GM13976 (cell line): ENCODE results near the gene MIPOL1.
"Not testable (repeated sequence)": the region's sequence is repeated elsewhere in the genome, so short reads cannot be mapped to it uniquely, and the experiment has no call there.

ENCODE experiments used
- DNase-seq: peaks from one replicate; pipeline ENCODE4 v3.0.0; 2012; ENCODE audit warnings: low spot score
- in situ Hi-C: fragments of 300-500 bp; cut with MboI; formaldehyde crosslinking; loops from one replicate; pipeline ENCODE4 v1.12.0; 2022; ENCODE audit warnings: low sequenced_read_pairs, mixed read lengths, inconsistent platforms; ENCODE audit not compliant: unreplicated experiment
- TF ChIP-seq, protein P1 (sequence below): IDR thresholded peaks from 2 replicates; pipeline ENCODE4 v1.5.1; 2012; ENCODE audit warnings: borderline replicate concordance, mild to moderate bottlenecking; ENCODE audit not compliant: insufficient read depth; ENCODE audit errors: extremely low read depth, missing control alignments, control extremely low read depth

The MIPOL1 gene

DNA sequence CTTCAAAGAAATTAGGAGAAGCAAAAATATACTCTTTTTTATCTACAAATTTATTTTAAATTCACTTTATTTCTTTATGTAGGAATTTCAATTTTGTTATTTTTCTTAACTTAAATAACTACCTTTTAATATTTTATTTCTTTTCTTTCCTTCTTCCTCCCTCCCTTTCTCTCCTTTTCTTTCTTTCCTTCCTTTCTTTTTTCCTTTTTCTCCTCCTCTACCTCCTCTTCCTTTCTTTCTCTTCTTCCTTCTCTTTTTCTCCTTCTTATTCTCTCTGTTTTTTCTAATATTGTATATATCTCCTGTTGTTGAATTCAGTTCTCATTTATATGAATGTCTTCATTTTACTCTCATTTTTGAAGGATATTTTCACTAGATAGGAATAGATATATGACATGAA, 127.6 kb downstream of the MIPOL1 start:
- in situ Hi-C loops, result no loop called here
- no peak for DNase-seq
- TF ChIP-seq, protein P1, sequence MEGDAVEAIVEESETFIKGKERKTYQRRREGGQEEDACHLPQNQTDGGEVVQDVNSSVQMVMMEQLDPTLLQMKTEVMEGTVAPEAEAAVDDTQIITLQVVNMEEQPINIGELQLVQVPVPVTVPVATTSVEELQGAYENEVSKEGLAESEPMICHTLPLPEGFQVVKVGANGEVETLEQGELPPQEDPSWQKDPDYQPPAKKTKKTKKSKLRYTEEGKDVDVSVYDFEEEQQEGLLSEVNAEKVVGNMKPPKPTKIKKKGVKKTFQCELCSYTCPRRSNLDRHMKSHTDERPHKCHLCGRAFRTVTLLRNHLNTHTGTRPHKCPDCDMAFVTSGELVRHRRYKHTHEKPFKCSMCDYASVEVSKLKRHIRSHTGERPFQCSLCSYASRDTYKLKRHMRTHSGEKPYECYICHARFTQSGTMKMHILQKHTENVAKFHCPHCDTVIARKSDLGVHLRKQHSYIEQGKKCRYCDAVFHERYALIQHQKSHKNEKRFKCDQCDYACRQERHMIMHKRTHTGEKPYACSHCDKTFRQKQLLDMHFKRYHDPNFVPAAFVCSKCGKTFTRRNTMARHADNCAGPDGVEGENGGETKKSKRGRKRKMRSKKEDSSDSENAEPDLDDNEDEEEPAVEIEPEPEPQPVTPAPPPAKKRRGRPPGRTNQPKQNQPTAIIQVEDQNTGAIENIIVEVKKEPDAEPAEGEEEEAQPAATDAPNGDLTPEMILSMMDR, result no peak

DNA sequence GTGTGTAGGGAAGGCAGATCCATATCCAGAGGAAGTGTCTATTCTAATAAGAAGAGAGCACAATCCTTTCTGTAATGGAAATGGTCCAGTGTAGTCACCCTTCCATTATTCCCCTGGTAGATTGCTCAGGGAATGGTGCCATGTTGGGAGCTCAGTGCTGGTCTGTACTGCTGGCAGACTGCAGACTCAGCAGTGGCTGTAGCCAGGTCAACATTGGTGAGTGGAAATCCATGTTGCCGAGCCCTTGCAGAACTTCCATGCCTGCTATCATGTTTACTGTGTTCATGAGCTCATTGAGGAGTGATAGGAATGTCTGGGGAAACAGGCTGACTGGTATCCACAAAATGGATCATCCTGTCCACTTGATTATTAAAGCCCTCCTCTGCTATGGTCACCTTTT, 128.7 kb downstream of the MIPOL1 start:
- in situ Hi-C loops, result no loop called here
- no peak for DNase-seq
- TF ChIP-seq, protein P1, result no peak

DNA sequence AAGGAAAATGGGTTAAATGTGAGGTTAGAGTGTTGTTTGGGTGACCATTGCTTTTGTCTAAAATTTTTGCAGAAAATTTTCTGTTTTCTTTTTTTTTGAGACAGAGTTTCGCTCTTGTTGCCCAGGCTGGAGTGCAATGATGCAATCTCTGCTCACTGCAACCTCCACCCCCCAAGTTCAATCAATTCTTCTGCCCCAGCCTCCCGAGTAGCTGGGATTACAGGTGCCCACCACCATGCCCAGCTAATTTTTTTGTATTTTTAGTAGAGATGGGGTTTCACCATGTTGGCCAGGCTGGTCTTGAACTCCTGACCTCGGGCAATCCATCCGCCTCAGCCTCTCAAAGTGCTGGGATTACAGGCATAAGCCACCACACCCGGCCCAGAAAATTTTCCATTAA, 130.2 kb downstream of the MIPOL1 start:
- DNase-seq, in situ Hi-C loops: not testable (repeated sequence)

DNA sequence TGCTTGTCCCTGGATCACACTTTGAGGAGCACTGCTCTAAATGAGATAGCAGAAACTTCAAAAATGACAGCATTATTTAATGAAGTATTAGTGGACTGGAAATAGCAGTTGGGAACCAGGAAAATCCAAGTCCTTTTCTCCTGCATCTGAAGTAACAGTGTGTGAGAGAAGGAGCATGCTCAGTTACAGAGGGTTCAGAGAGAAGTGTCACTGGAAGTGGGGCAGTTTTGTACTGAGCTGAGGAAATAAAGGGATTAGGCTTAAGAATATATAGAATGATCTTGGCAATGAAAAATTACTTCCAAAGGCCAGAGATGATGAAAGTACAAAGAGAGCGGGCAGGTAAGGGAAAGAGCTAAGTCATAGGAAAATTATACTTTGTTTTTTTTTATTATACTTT, 130.9 kb downstream of the MIPOL1 start:
- no peak for DNase-seq
- TF ChIP-seq, protein P1, result no peak
- in situ Hi-C loops, result no loop called here

DNA sequence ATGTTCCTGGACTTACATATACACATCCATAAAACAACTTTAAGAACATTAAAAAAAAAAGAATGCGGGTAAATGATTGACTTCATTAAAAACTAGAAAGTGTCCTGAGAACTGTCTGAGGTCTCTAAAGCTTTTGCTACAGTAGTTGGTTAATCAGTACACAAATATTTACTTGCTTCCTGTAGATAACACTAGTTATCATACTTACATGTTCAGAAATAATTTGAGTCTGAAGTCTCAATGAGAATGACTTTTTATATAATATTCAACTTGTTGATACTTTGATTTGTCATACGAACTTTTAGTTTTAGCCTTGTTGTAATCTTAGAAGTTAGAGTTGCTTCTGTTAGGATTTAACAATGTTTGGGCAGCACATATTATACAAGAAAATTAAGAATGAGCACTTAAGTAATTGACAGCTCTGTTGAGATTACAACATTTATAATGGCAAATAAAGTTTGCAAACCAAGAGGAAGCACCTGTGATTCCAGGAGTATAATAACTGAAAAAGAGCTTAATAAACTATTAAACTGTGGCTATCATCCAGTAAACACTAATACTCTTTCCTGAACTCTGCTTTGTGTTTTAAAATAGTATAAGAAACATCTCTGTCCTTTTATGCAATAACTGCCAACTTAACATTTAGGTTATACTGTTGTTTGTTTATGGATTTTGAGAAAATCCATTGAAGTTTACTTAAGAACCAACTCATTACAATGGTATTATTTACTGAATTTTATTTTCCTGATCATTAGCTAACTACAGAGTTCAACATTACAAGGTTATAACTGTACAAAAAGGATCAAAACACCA, 131.7 kb downstream of the MIPOL1 start:
- TF ChIP-seq, protein P1, result no peak
- in situ Hi-C loops, result no loop called here
- no peak for DNase-seq

DNA sequence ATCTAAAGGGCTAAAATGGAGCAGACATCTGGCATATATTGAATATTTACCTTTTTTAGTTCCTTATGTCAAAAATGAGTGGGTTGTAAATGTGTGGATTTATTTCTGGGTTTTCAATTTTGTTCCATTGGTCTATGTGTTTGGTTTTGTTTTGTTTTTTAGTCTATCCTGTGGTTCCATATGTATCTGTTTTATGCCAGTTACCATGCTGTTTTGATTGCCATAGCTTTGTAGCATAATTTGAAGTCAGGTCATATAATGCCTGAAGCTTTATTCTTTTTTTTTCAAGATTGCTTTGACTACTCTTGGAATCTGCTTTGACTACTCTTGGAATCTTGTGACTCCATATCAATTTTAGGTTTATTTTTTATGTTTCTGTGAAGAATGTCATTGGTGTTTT, 133.2 kb downstream of the MIPOL1 start:
- DNase-seq, result no peak
- TF ChIP-seq, protein P1, result no peak
- in situ Hi-C loops, result no loop called here

DNA sequence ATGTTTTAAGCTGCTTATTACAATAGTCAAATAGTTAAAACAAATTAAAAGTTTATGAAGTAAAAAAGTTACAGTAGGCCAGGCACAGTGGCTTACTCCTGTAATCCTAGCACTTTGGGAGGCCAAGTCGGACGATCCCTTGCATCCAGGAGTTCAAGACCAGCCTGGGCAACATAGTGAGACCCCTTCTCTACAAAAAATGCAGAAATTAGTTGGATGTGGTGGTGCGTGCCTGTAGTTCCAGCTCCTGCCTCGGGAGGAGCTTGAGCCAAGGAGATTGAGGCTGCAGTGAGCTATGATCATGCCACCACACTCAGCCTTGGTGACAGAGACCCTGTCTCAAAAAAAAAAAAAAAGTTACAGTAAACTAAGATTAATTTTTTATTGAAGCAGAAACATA, 142.6 kb downstream of the MIPOL1 start:
- TF ChIP-seq, protein P1, result no peak
- in situ Hi-C loops, result no loop called here
- DNase-seq, result no peak
